HepG2 (cell line): Measurements from ENCODE around the gene TMEM151A. TPM values are rescaled to one million over a fixed set of nuclear protein-coding genes. Genes with fewer than 3 reads are reported as not detected.

Experiments used
- CBX5 ChIP-seq: sonication (generic); formaldehyde crosslinking; IDR thresholded peaks from 2 replicates; pipeline ENCODE4 v1.4.0; 2020; ENCODE audit warnings: missing genetic modification reagents, borderline replicate concordance
- CCAR2 ChIP-seq: fragments of 200-400 bp; formaldehyde crosslinking; optimal IDR thresholded peaks from 2 replicates; pipeline ENCODE3; 2018; ENCODE audit warnings: low read depth, mild to moderate bottlenecking, low read length, moderate library complexity
- CCDC6 ChIP-seq: sonication (generic); formaldehyde crosslinking; IDR thresholded peaks from 2 replicates; pipeline ENCODE4 v1.8.1; 2022; ENCODE audit warnings: mild to moderate bottlenecking, missing genetic modification reagents, moderate library complexity
- FLYWCH1 ChIP-seq: sonication (generic); formaldehyde crosslinking; IDR thresholded peaks from 2 replicates; pipeline ENCODE4 v1.8.1; 2023; ENCODE audit warnings: mild to moderate bottlenecking, missing genetic modification reagents
- FOXP4 ChIP-seq: sonication (generic); formaldehyde crosslinking; IDR thresholded peaks from 2 replicates; pipeline ENCODE4 v1.4.0; 2020; ENCODE audit warnings: missing genetic modification reagents
- GATAD2A ChIP-seq: IDR thresholded peaks from 2 replicates; pipeline ENCODE4 v1.6.1; 2016
- HCFC1 ChIP-seq: fragments of 150-350 bp; IDR thresholded peaks from 2 replicates; pipeline ENCODE4 v1.6.1; 2014; ENCODE audit warnings: low read depth, low read length
- HMGA1 ChIP-seq: sonication (generic); formaldehyde crosslinking; conservative IDR thresholded peaks from 2 replicates; pipeline ENCODE4 v1.4.0; 2020; ENCODE audit warnings: missing genetic modification reagents
- JDP2 ChIP-seq: sonication (generic); formaldehyde crosslinking; IDR thresholded peaks from 2 replicates; pipeline ENCODE4 v1.8.1; 2022; ENCODE audit warnings: missing genetic modification reagents, borderline replicate concordance
- MED13 ChIP-seq: sonication (generic); formaldehyde crosslinking; IDR thresholded peaks from 2 replicates; pipeline ENCODE4 v1.5.0; 2020; ENCODE audit warnings: missing genetic modification reagents
- MLLT10 ChIP-seq: sonication (generic); formaldehyde crosslinking; IDR thresholded peaks from 2 replicates; pipeline ENCODE4 v1.4.0; 2020; ENCODE audit warnings: missing genetic modification reagents
- MNT ChIP-seq: fragments of 450-650 bp; IDR thresholded peaks from 2 replicates; pipeline ENCODE4 v1.6.1; 2016
- MTA3 ChIP-seq: sonication (generic); formaldehyde crosslinking; IDR thresholded peaks from 2 replicates; pipeline ENCODE4 v1.4.0; 2020; ENCODE audit warnings: missing genetic modification reagents
- NAIF1 ChIP-seq: sonication (generic); formaldehyde crosslinking; IDR thresholded peaks from 2 replicates; pipeline ENCODE4 v1.5.0; 2020; ENCODE audit warnings: mild to moderate bottlenecking, missing genetic modification reagents, borderline replicate concordance
- NCOA1 ChIP-seq: sonication (generic); formaldehyde crosslinking; IDR thresholded peaks from 2 replicates; pipeline ENCODE4 v1.9.0; 2021; ENCODE audit warnings: missing genetic modification reagents
- NFYB ChIP-seq: sonication (generic); formaldehyde crosslinking; IDR thresholded peaks from 2 replicates; pipeline ENCODE4 v1.4.0; 2020; ENCODE audit warnings: missing genetic modification reagents
- NR0B2 ChIP-seq: sonication (generic); formaldehyde crosslinking; IDR thresholded peaks from 2 replicates; pipeline ENCODE4 v1.4.0; 2020; ENCODE audit warnings: mild to moderate bottlenecking, missing genetic modification reagents
- PATZ1 ChIP-seq: sonication (generic); formaldehyde crosslinking; IDR thresholded peaks from 2 replicates; pipeline ENCODE4 v1.4.0; 2020; ENCODE audit warnings: missing genetic modification reagents
- SMARCC2 ChIP-seq: fragments of 450-650 bp; IDR thresholded peaks from 2 replicates; pipeline ENCODE4 v1.6.1; 2017; ENCODE audit warnings: antibody characterized with exemption, mild to moderate bottlenecking
- SRSF1 ChIP-seq: fragments of 200-400 bp; formaldehyde crosslinking; optimal IDR thresholded peaks from 2 replicates; pipeline ENCODE3; 2017; ENCODE audit warnings: mild to moderate bottlenecking, low read depth, low read length, moderate library complexity
- ZNF20 ChIP-seq: sonication (generic); formaldehyde crosslinking; IDR thresholded peaks from 2 replicates; pipeline ENCODE4 v1.4.0; 2020; ENCODE audit warnings: mild to moderate bottlenecking, moderate library complexity, missing genetic modification reagents
- ZNF282 ChIP-seq: fragments of 450-650 bp; IDR thresholded peaks from 2 replicates; pipeline ENCODE4 v1.6.1; 2018; ENCODE audit not compliant: partially characterized antibody
- ZNF468 ChIP-seq: sonication (generic); formaldehyde crosslinking; IDR thresholded peaks from 2 replicates; pipeline ENCODE4 v1.8.0; 2022; ENCODE audit warnings: mild to moderate bottlenecking, moderate library complexity, missing genetic modification reagents
- ZNF484 ChIP-seq: sonication (generic); formaldehyde crosslinking; IDR thresholded peaks from 2 replicates; pipeline ENCODE4 v1.5.1; 2020; ENCODE audit warnings: mild to moderate bottlenecking, low read depth, missing genetic modification reagents, borderline replicate concordance
- ZNF788 ChIP-seq: sonication (generic); formaldehyde crosslinking; IDR thresholded peaks from 2 replicates; pipeline ENCODE4 v1.5.0; 2020; ENCODE audit warnings: mild to moderate bottlenecking, missing genetic modification reagents, borderline replicate concordance
- ZSCAN21 ChIP-seq: sonication (generic); formaldehyde crosslinking; IDR thresholded peaks from 2 replicates; pipeline ENCODE4 v1.8.0; 2022; ENCODE audit warnings: mild to moderate bottlenecking, missing genetic modification reagents, moderate library complexity, borderline replicate concordance
- polyA plus RNA-seq, 8 experiments: library from polyadenylated mRNA; depleted of rRNA in 3 of 8; stranded (reverse) in 7 of 8; unstranded in 1 of 8; fragments of >200 nt; fragmentation: Illumina TruSeq in 4 of 8; extraction: Trizol in 4 of 8; gene quantifications; 2 replicates each; pipeline versions ENCODE4 v1.2.1 to v1.2.3, GENCODE V29; 2011 to 2016; ENCODE audit warnings: low read depth in 4 of 8, missing spikeins in 1 of 8, mixed read lengths in 1 of 8; ENCODE audit not compliant: insufficient read depth in 1 of 8
- total RNA-seq, 5 experiments: library from RNA; depleted of rRNA; stranded (reverse); fragments of >200 nt; fragmentation: Illumina TruSeq; extraction: Trizol; gene quantifications; 2 replicates each; pipeline ENCODE4 v1.2.3, GENCODE V29; 2016; ENCODE audit warnings: low read depth in 1 of 5

TMEM151A gene
- total and polyA plus RNA-seq, 2 of the 13 experiments (the other 11 are each of a cell fraction or from before 2014, with no cell fraction given): 0.18 to 0.33 TPM

- no peak for TF ChIP-seq ZNF20 (CRISPR knock-in tag)
- TF ChIP-seq ZNF468: no peak
- TF ChIP-seq GATAD2A (CRISPR knock-in tag): no peak; the same call in 1 of the 2 replicates
- TF ChIP-seq CCDC6 (CRISPR knock-in tag): no peak
- no peak for TF ChIP-seq ZNF282
- no peak for TF ChIP-seq FLYWCH1 (CRISPR knock-in tag)
- no peak for TF ChIP-seq NAIF1 (CRISPR knock-in tag)
- no peak for TF ChIP-seq MED13 (CRISPR knock-in tag)
- peak; percentile 94 for TF ChIP-seq HCFC1
- no peak for TF ChIP-seq ZNF484 (CRISPR knock-in tag)
- peak; percentile 41; the same call in 1 of the 2 replicates for TF ChIP-seq NR0B2 (CRISPR knock-in tag)
- no peak for TF ChIP-seq MNT
- TF ChIP-seq JDP2: no peak
- no peak for TF ChIP-seq CBX5 (CRISPR knock-in tag)
- no peak for TF ChIP-seq MTA3 (CRISPR knock-in tag)
- no peak for TF ChIP-seq ZNF788 (CRISPR knock-in tag)
- TF ChIP-seq SMARCC2: no peak
- no peak for TF ChIP-seq NCOA1 (CRISPR knock-in tag)
- 0 out of 2 replicates have a peak, but pooled peaks have one; percentile 19 for TF ChIP-seq FOXP4 (CRISPR knock-in tag)
- no peak for TF ChIP-seq ZSCAN21
- TF ChIP-seq HMGA1: no peak
- 0 out of 2 replicates have a peak, but pooled peaks have one; percentile 44 for TF ChIP-seq NFYB (CRISPR knock-in tag)
- TF ChIP-seq PATZ1 (CRISPR knock-in tag): peak; percentile 78; the same call in 1 of the 2 replicates
- TF ChIP-seq SRSF1: no peak
- TF ChIP-seq CCAR2: no peak
- no peak for TF ChIP-seq MLLT10
These were observed 23.3 kb upstream of the TMEM151A start, which contains the start of gene RAB1B (continued) for GRCh38 chr11:66268244-66268951.
